Caki2 (cell line): ENCODE data around the gene SERPINA10. TPM values are rescaled to one million over a fixed set of nuclear protein-coding genes. Genes with fewer than 3 reads are reported as not detected.

Experiments used
- DNase-seq: peaks from one replicate; pipeline ENCODE4 v3.0.0-alpha.2; 2015; ENCODE audit warnings: low read depth
- in situ Hi-C: cut with HindIII; loops from 2 replicates; pipeline ENCODE4 v1.10.0; 2016; ENCODE audit warnings: low sequenced_read_pairs, low pct_unique_long_range_greater_than_20kb, mixed read lengths
- total RNA-seq: library from RNA; depleted of rRNA; stranded (reverse); fragments of >200 nt; shearing (Covaris generic); gene quantifications from 2 replicates; pipeline ENCODE4 v1.2.3, GENCODE V29; 2014; ENCODE audit warnings: low replicate concordance; rRNA removed

Gene SERPINA10, protein sequence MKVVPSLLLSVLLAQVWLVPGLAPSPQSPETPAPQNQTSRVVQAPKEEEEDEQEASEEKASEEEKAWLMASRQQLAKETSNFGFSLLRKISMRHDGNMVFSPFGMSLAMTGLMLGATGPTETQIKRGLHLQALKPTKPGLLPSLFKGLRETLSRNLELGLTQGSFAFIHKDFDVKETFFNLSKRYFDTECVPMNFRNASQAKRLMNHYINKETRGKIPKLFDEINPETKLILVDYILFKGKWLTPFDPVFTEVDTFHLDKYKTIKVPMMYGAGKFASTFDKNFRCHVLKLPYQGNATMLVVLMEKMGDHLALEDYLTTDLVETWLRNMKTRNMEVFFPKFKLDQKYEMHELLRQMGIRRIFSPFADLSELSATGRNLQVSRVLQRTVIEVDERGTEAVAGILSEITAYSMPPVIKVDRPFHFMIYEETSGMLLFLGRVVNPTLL
- total RNA-seq = not detected in 2 replicates

DNA sequence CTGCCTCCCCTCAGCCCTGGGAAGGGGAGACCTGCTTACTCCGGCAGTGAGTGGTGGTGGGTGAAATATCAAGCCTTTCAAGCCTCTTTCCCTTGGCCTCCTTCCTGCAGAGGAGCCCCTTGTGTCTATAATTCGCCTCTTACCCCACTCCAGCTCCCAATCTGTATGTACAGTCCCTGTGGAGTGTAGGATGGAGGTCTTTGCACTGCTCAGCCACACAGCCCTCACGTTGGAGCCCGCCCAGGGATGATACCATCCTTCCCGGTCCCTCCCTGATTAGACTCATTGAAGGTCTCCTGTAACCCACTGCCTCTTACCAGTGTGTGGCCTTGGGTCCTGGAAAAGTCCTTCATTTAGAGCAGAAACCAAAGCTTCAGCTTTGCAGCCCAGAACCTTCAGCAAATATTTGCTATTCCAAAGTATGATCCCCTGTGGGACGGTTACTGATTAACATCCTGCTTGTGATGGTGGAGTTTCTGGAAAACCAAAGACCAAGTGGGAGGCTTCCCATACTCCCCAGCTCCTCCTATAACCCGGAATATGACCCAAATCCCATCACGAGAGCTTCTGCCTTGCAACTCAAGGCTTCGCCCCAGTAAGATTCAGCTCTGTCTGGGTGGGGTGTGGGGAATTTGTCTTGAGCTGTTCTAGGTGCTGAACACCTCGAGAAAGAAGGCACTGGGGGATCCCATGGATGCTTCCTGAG lies at the start of gene SERPINA10:
SERPINA10 (minus strand) TSS at position 397 of the 706 bp plus-strand sequence. CDS start 2,675 bp downstream, outside the sequence.
- DNase-seq = no peak
- in situ Hi-C loops = no loop called here

DNA sequence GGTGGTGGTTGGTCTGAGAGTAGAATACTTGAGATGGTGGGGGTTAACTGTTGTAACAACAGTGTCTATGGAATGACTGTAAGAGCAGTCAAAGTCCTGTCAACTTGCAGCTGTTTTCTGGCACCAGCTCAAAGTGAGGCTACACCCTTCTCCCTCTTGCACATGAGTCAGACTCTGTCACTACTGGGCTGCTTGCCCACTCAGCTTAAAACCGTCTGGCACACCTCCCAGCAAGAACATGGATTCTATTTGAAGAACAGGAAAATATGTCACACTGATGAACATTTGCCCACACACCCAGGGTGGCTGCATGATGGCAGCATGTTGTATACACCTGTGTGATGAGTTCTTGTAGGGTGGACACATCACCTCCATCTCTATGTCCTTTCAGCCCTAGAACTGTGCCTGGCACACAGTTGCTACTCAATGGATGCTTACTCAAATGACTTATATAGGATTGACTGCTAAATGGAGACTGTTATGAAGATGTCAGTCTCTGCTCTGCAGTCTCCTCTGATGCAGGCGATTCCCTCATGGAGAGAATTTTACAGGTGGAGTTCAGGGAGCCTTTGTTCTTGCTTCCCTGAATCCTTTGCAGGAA lies 49.4 kb upstream of the SERPINA10 start:
- in situ Hi-C loops = no loop called here
- DNase-seq = peak; percentile 85

DNA sequence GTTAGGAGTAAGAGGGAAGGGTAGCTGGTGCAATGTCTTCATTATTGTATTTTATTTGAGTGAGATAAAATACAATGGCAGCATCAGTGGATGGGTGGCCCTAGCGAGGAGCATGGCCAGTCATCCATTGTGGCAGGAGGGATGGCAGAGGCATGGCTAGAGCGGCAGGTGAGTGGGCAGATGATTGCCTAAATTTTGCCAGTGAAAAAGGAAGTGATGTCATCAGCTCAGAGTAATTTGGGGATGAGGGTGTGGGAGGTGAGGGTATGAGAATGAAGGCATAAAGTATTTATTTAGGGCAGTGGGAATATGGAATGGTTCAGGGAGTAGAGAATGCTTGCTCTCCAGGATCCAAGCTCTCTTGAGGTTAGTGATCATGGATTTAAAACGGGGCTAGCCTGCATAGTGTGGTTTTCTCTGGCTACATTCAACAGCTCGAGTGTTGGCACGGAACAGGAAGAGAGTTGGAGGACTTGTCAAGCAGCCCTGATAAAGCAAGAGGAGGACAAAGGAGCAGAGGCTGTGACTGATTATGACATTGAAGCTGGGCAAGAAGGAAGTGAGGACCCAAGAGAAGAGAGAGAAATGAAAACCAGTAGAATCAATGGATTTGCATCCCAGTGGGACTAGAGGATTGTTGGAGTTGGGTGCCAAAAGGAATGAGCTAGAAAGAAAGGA lies 48.7 kb upstream of the SERPINA10 start:
- no peak for DNase-seq
- in situ Hi-C loops = no loop called here

DNA sequence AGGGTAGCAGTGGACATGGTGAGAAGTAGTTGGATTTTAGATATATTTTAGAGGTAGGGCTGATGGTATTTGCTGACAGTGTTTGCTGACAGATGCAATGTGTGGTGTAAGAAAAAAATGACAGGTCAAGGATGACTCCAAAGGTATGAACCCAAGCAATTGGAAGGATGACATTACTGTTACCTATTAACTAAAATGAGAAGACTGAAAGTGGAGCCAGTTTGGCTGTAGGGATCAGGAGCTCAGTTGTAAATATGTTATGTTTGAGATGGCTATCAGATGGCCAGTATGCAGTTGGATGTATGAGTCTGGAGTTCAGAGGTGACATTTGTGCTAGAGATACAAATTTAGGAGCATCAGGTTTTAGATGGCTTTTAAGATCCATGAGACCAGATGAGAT lies 47.5 kb upstream of the SERPINA10 start:
- no peak for DNase-seq

DNA sequence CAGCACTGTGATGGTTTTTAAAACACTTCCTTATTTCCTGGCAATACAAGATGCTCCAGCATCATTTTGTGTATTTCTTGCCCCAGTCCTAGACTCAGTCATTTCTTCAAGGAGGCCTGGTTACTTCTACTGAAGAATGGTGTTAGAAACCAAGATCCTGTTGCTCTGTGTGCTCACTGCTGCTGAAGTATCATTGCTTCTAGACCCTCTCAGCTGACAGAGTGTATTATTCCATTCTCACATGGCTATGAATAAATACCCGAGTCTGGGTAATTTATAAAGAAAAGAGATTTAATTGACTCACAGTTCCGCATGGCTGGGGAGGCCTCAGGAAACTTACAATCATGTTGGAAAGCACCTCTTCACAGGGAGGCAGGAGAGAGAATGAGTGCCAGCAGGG lies 45.0 kb upstream of the SERPINA10 start:
- in situ Hi-C loops = no loop called here

More for the DNA sequence above, 47.5 kb upstream of the SERPINA10 start:
- in situ Hi-C loops = no loop called here

DNA sequence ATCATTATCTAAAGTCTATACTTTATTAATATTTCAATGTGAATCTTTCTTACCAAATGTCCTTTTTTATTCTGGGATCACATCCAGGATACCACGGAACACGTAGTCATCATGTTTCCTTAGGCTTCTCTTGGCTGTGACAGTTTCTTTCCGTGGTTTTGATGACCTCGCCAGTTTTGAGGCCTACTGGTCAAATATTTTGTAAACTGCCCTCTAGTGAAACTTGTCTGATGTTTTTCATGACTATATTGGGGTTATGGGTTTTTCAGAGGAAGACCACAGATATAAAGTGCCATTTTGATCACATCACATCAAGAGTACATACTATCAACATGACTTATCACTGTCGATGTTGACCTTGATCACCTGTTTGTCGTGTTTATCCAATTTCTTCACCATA lies 44.2 kb upstream of the SERPINA10 start:
- no peak for DNase-seq
- in situ Hi-C loops = no loop called here

More for the DNA sequence above, 45.0 kb upstream of the SERPINA10 start:
- no peak for DNase-seq

DNA sequence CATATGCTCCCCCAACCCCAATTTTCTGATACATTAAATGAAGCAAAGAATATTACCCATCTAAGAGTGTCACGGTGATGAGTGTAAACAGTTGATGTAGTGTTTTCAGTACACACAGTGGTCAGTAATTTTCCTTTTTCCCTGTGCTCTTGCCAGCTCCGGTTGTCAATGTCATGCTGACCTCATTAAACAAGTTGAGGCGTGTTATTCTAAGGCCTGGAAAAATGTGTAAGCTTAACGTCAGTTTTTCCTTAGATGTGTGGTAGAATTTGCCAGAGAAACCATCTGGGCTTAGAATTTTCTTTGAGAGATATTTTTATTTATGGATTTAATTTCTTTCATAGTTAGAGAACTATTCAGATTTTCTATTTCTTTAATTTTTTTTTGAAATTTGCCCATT lies 41.8 kb upstream of the SERPINA10 start:
- in situ Hi-C loops = no loop called here

DNA sequence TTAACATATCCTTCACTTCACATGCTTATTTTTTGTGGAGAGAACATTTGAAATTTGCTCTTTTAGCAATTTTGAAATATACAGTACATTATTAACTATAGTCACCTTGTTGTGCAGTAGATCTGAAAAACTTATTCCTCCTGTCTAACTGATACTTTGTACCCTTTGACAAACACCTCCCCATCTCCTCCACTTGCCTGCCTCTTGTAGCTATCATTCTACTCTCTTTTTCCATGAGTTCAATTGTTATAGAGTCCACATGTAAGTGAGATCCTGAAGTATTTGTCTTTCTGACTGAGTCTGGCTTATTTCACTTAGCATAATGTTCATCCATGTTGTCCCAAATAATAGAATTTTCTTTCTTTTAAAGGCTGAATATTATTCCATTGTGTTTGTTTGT lies 39.5 kb upstream of the SERPINA10 start:
- in situ Hi-C loops = no loop called here

More for the DNA sequence above, 41.8 kb upstream of the SERPINA10 start:
- DNase-seq = no peak

DNA sequence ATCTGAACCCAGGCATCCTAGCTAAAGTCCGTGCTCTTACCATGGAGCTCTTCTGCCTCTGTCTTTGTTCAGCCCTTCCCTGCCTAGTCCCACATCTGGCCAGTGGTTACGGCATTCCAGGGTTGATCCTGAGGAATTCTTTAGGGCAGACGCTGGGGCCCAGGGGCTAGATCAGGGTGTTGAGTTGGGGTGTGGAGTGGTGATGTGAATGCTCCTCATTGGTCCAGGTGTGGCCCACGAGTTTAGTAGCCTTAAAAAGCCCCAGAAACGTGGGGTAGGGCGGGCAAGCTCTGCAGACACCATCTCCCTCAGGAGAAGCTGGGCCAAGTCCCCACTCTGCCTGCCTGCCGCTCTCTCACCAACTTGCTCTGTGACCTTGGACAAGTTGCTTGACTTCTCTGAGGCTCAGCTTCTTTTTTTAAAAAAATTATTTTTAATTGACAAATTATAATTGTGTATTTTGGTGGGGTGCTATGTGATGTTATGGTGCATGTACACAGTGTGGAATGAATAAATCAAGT lies 39.1 kb upstream of the SERPINA10 start:
- in situ Hi-C loops = no loop called here
- DNase-seq = no peak

More for the DNA sequence above, 39.5 kb upstream of the SERPINA10 start:
- DNase-seq = no peak

DNA sequence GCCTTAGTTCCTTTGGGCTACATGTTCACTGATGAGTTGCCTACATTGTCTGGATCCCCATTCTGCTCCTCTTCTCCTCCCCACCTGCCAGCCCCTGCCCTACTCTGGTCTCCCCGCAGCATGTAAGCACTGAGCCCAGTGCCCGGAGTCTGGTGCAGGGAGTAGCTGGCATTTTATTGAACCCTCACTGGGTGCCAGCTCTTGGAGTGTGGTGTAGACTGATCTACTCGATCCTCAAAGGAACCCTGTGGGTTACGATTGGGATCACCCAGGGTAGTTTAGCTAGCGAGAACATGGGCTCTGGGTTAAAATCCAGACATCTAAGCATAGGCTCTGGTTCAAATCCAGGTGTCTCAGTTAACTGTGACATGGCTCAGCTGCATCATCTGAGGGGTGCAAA lies 38.4 kb upstream of the SERPINA10 start:
- in situ Hi-C loops = no loop called here
- DNase-seq = no peak

DNA sequence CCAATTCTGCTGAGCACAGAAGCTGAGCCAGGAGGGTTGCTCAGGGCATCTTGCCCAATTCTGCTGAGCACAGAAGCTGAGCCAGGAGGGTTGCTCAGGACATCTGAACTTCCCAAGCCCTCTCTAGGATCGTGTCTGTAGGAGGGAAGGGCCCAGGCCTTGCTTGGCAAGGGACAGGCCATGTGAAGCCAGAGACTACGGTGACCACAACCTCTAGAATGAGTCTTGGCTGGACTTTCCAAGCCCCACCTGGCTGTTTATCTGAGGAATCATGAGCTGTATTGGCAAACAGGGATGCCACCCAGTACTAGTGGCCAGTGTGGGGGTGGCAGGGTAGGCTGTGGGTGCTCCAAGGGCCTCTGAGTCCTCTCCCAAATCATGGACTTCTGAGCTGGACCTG lies 37.8 kb upstream of the SERPINA10 start:
- in situ Hi-C loops = no loop called here

DNA sequence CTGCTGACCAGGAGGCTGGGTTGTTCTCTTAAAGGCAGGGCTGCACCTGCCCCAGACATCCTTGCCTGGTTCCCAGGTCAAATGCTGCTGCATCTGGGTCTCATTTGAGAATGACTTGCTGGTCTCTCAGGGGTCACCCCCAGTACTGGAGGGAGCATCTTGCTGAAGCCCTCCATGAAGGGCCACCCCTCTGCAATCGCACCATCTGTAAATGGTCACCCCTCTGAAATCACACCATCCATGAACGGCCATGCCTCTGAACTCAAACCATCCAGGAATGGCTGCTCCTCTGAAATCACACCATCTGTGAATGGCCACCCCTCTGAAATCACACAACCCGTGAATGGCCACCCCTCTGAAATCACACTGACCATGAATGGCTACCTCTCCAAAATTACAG lies 37.4 kb upstream of the SERPINA10 start:
- in situ Hi-C loops = no loop called here
- DNase-seq = no peak

More for the DNA sequence above, 37.8 kb upstream of the SERPINA10 start:
- DNase-seq = no peak

DNA sequence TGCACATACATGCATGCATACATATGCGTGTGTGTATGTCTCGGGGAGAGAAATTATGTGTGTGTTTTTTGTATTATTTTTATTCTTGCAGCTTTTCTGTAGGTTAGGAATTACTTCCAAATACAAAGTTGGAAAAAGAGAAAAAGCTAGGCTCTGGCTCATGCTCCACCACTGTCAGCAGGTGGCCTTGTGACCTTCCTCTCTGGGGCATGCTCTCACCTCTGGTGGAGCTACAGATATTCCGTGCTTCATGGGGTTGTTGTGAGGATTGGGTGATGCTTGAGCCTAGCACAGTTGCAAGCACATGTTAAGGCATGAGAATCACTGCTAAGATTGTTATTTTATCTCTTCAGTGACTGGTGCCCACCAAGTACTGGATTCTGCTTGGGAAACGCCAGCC lies 36.8 kb upstream of the SERPINA10 start:
- in situ Hi-C loops = no loop called here
- no peak for DNase-seq

DNA sequence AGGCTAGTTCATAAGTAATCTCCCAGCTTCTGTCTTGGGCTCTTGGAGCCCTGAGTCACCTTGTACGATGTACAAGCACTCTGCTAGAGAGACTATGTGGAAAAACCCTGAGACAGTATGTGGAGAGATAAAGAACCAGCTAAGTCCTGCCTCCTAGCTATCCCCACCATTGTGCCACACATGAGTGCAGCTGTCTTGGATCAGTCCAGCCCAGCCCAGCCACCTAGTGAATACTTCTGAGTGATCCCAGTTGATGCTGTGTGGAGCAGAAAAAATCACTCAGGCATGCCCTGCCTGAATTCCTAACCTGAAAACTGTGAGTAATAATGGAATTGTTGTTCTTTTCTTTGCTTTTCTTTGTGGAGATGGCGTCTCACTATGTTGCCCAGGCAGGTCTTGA lies 35.1 kb upstream of the SERPINA10 start:
- in situ Hi-C loops = no loop called here
- DNase-seq = peak; percentile 79

DNA sequence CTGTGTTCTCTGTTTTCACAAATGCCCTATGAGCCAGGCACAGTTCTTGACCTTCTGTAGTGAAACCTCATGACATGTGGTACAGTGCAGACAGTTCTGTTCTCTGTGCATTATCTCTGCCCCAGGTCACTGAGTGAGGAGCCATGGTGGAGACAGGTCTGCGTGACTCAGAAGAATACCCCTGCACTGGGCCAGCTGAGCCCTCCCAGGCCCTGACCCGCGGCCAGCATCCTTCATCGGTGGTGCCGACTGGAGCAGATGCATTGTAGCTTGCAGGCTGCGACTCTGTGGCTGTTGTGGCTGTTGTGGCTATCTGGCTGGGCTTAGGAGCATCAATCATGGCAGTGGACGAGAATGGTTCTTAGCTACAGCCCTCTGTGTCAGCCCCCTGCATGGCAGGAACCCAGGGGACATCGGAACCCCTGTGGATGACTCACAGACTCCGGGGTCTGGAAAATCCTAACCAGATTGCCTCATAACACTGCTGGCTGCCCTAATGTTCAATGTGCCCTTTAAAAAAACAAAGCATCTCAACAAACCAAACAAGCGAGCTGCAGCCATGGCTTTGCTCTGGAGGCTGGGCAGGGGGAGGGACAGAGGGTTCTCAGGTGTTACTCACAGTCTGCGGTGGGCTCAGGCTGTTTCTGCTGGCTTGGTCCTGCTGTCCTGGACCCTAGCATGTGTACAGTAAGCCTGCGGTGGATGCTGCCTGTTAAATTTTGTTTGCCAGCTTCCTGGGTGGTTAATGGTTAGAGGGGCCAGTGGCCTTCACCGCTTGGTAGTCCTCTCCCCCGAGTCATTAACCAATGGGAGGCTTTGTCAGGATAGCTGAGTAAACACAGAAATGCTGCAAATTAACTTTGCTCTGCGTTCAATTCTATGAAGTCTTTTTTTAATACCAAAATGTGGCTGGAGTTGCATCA lies 29.8 kb upstream of the SERPINA10 start, which contains the start of gene SERPINA6:
SERPINA6 (minus strand) TSS at position 689 of the 923 bp plus-strand sequence. CDS start 8,688 bp downstream, outside the sequence.
- DNase-seq = peak; percentile 80
- in situ Hi-C loops = no loop called here

DNA sequence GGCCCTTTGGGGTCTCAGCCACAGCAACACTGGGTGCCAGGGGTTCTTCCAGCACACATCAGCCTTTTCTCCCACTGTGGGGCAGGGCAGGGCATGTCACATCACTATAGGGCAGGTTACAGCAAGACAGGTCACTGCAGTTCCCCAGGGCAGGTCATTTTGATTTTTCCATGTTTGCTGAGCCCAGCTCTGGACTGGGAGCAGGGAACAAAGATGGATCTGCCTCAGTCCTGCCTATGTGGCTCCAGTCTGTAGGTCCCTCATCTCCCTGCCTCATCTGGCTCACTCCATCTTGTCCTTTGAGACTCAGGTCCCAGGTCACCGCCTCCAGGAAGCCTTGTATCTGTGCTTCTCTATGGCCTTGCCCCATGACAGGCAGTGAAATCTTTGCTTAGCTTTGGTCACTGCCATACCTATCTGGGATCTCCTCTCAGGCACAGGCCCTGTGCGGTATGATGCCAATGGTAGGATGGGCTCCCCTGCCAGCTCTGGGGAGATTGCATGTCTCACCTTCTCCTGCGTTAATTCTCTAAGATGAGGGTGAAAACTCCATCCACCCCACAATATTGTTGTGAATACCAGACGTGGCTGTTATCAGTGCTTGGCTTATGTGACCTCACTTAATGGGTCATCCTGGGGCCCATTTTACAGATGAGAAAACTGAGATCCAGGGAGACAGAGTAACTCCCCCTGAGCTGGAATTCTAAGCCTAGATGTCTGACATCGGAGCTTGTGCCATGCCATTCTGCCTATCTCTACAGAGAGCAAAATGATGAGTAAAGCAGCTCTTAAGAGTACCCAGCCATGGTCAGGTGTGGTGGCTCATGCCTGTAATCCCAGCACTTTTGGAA lies 28.6 kb upstream of the SERPINA10 start:
- DNase-seq = no peak
- in situ Hi-C loops = no loop called here
